RWPE1 (cell line): Measurements from ENCODE around the gene IL6R.

Experiments used
- CTCF ChIA-PET: fragments of 350-600 bp; sonication (Branson Sonifier 250); formaldehyde crosslinking; extraction: SDS; loops from one replicate; lab custom pipeline; 2021; lab: Yijun Ruan, JAX
- POLR2A ChIA-PET: fragments of 400-600 bp; formaldehyde crosslinking; extraction: SDS; loops from one replicate; lab custom pipeline; 2020; ENCODE audit warnings: antibody characterized with exemption; ENCODE audit not compliant: low non-redundant PET; lab: Yijun Ruan, JAX
- DNase-seq: peaks from one replicate; pipeline ENCODE4 v3.0.0; 2012; ENCODE audit warnings: low spot score
- H3K27ac ChIP-seq: fragments of 450-650 bp; 2 replicates; pipeline ENCODE4 v1.5.1; 2017
- CTCF ChIP-seq: fragments of 450-650 bp; conservative IDR thresholded peaks from 2 replicates; pipeline ENCODE4 v1.5.1; 2017; ENCODE audit warnings: low read depth, mild to moderate bottlenecking

The IL6R gene

GRCh38 chr1:154413177-154413783 lies 8.1 kb downstream of the IL6R start:
- CTCF ChIA-PET = interaction anchor here (0.6 kb wide), 1 partner anchor 609 kb away, joined by 4 read pairs; no protein-coding TSS in a partner anchor
- DNase-seq = no peak
- POLR2A ChIA-PET = no interaction called here
- no peak for TF ChIP-seq CTCF
- peak overlapping the region; percentile 26; the same call in 1 of the 2 replicates for H3K27ac ChIP-seq

- ChIA-PET POLR2A (no interaction called here), CTCF (interaction anchor here (0.9 kb wide), 1 partner anchor 79 kb away, joined by 3 read pairs; no protein-coding TSS in a partner anchor)
- TF ChIP-seq CTCF = no peak
Observed at GRCh38 chr1:154414606-154415005, 9.5 kb downstream of the IL6R start.

GRCh38 chr1:154416471-154417337 lies 11.6 kb downstream of the IL6R start:
- TF ChIP-seq CTCF = no peak
- no peak for DNase-seq
- ChIA-PET CTCF (interaction anchor here (0.6 kb wide), 2 partner anchors 16 to 130 kb away, joined by 3 read pairs; no protein-coding TSS in a partner anchor), POLR2A (no interaction called here)
- H3K27ac ChIP-seq = peak overlapping the region; percentile 100

More at GRCh38 chr1:154414606-154415005, 9.5 kb downstream of the IL6R start:
- H3K27ac ChIP-seq = peak overlapping the region; percentile 38
- DNase-seq = no peak

GRCh38 chr1:154417338-154417608 lies 12.1 kb downstream of the IL6R start:
- CTCF ChIA-PET = interaction anchor here (0.6 kb wide), 1 partner anchor 15 kb away, joined by 3 read pairs; no protein-coding TSS in a partner anchor
- peak overlapping the region; percentile 100 for H3K27ac ChIP-seq
- DNase-seq = no peak
- TF ChIP-seq CTCF = no peak
- POLR2A ChIA-PET = no interaction called here

GRCh38 chr1:154418062-154418921 lies 13.1 kb downstream of the IL6R start:
- H3K27ac ChIP-seq = peak overlapping the region; percentile 100
- DNase-seq = peak; percentile 97
- POLR2A ChIA-PET = interaction anchor here (0.6 kb wide), 2 partner anchors 13 to 54 kb away, joined by 3 to 5 read pairs; no protein-coding TSS in a partner anchor
- TF ChIP-seq CTCF = no peak
- CTCF ChIA-PET = interaction anchor here (0.7 kb wide), 1 partner anchor 127 kb away, joined by 3 read pairs; no protein-coding TSS in a partner anchor
